Neural cell (in vitro differentiated cells): ENCODE data around the gene IL6R. TPM values are rescaled to one million over a fixed set of nuclear protein-coding genes. Genes with fewer than 3 reads are reported as not detected.

Experiments used
- H2AFZ ChIP-seq: fragments of 200-600, 300-800 bp; sonication (generic), shearing (Covaris generic); 2 replicates; pipeline ENCODE4 v1.6.0; 2014; ENCODE audit warnings: low read depth, mild to moderate bottlenecking, antibody characterized with exemption, low read length, moderate library complexity
- H3F3A ChIP-seq: fragments of 200-600 bp; shearing (Covaris generic); 2 replicates; pipeline ENCODE4 v1.6.1; 2016; ENCODE audit warnings: mild to moderate bottlenecking, moderate library complexity, mixed read lengths, antibody characterized with exemption, low read length; ENCODE audit not compliant: insufficient read depth, poor library complexity, severe bottlenecking
- H3K27ac ChIP-seq: fragments of 200-600, 300-800 bp; sonication (generic), shearing (Covaris generic); 2 replicates; pipeline ENCODE4 v1.5.1; 2014; ENCODE audit warnings: mild to moderate bottlenecking, low read length, moderate library complexity
- H3K27me3 ChIP-seq: fragments of 300-800, 200-600 bp; sonication (generic), shearing (Covaris generic); 2 replicates; pipeline ENCODE4 v1.6.0; 2014; ENCODE audit warnings: mild to moderate bottlenecking, low read depth, low read length, moderate library complexity; ENCODE audit not compliant: insufficient read depth
- H3K36me3 ChIP-seq: fragments of 300-800, 200-600 bp; sonication (generic), shearing (Covaris generic); 2 replicates; pipeline ENCODE4 v1.5.1; 2014; ENCODE audit warnings: mild to moderate bottlenecking, antibody characterized with exemption, low read length, moderate library complexity; ENCODE audit not compliant: insufficient read depth
- H3K4me2 ChIP-seq: fragments of 300-800, 200-600 bp; sonication (generic), shearing (Covaris generic); 2 replicates; pipeline ENCODE4 v1.6.0; 2014; ENCODE audit warnings: mild to moderate bottlenecking, low read length
- H3K4me3 ChIP-seq: fragments of 300-800, 200-600 bp; sonication (generic), shearing (Covaris generic); 2 replicates; pipeline ENCODE4 v1.5.1; 2014; ENCODE audit warnings: mild to moderate bottlenecking, low read length, moderate library complexity
- H3K79me2 ChIP-seq: fragments of 200-600 bp; shearing (Covaris generic); replicated peaks from 2 replicates; pipeline ENCODE4 v1.6.0; 2014; ENCODE audit warnings: mild to moderate bottlenecking, low read length, moderate library complexity; ENCODE audit not compliant: insufficient read depth
- H3K9ac ChIP-seq: fragments of 300-800, 200-600 bp; sonication (generic), shearing (Covaris generic); 2 replicates; pipeline ENCODE4 v1.6.1; 2016; ENCODE audit warnings: mild to moderate bottlenecking, low read length, mixed read lengths
- H3K9me2 ChIP-seq: fragments of 200-600 bp; shearing (Covaris generic); 2 replicates; pipeline ENCODE4 v1.6.1; 2016; ENCODE audit warnings: mild to moderate bottlenecking, low read length, mixed read lengths; ENCODE audit not compliant: insufficient read depth
- H3K9me3 ChIP-seq: fragments of 200-600, 300-800 bp; sonication (generic), shearing (Covaris generic); 2 replicates; pipeline ENCODE4 v1.6.1; 2016; ENCODE audit warnings: mild to moderate bottlenecking, mixed run types, low read length, moderate library complexity, mixed read lengths
- H4K20me1 ChIP-seq: fragments of 200-600 bp; shearing (Covaris generic); 2 replicates; pipeline ENCODE4 v1.6.1; 2016; ENCODE audit warnings: mild to moderate bottlenecking, mixed run types; ENCODE audit not compliant: insufficient read depth
- EP300 ChIP-seq: fragments of 450-650 bp; conservative IDR thresholded peaks from 2 replicates; pipeline ENCODE4 v1.6.1; 2014; ENCODE audit warnings: antibody characterized with exemption, mild to moderate bottlenecking, moderate library complexity; ENCODE audit not compliant: poor library complexity, severe bottlenecking
- EZH2 ChIP-seq: fragments of 200-600, 300-800 bp; shearing (Covaris generic), sonication (generic); IDR thresholded peaks from 2 replicates; pipeline ENCODE4 v1.6.1; 2014; ENCODE audit warnings: antibody characterized with exemption, low read length, borderline replicate concordance, mild to moderate bottlenecking; ENCODE audit not compliant: insufficient read depth, poor library complexity, severe bottlenecking
- MXI1 ChIP-seq: fragments of 450-650 bp; conservative IDR thresholded peaks from 2 replicates; pipeline ENCODE4 v1.6.1; 2014; ENCODE audit warnings: antibody characterized with exemption, mild to moderate bottlenecking; ENCODE audit not compliant: poor library complexity, severe bottlenecking
- POLR2AphosphoS5 ChIP-seq: IDR thresholded peaks from 2 replicates; pipeline ENCODE4 v1.6.1; 2012
- RAD21 ChIP-seq: fragments of 450-650 bp; conservative IDR thresholded peaks from 2 replicates; pipeline ENCODE4 v1.6.1; 2014; ENCODE audit warnings: antibody characterized with exemption, mild to moderate bottlenecking, moderate library complexity
- REST ChIP-seq: IDR thresholded peaks from 2 replicates; pipeline ENCODE4 v1.6.1; 2012; ENCODE audit warnings: borderline replicate concordance
- SMC3 ChIP-seq: fragments of 450-650 bp; conservative IDR thresholded peaks from 2 replicates; pipeline ENCODE4 v1.6.1; 2014; ENCODE audit warnings: antibody characterized with exemption, mild to moderate bottlenecking, moderate library complexity; ENCODE audit not compliant: poor library complexity
- TAF1 ChIP-seq: IDR thresholded peaks from 2 replicates; pipeline ENCODE4 v1.6.1; 2012; ENCODE audit warnings: low read depth
- polyA plus RNA-seq: library from polyadenylated mRNA; depleted of rRNA; stranded (reverse); fragments of >200 nt; gene quantifications from 2 replicates; pipeline ENCODE4 v1.2.3, GENCODE V29; 2014
- TF ChIP-seq, protein P1 (sequence below): fragments of 450-650 bp; IDR thresholded peaks from 2 replicates; pipeline ENCODE4 v1.5.1; 2014; ENCODE audit warnings: antibody characterized with exemption, mild to moderate bottlenecking, moderate library complexity; ENCODE audit not compliant: poor library complexity, severe bottlenecking

The IL6R gene
- polyA plus RNA-seq, 1 donor from 2014 or later, result not detected

- H3K79me2 ChIP-seq, result no peaks in the 10 kb centered on the region
- H3K9ac ChIP-seq, result no peak overlapping the region
- no peaks in the 10 kb centered on the region for H4K20me1 ChIP-seq
- no peaks in the 10 kb centered on the region for H3K9me3 ChIP-seq
- H3F3A ChIP-seq, result no peaks in the 10 kb centered on the region
- no peak overlapping the region for H3K27ac ChIP-seq
- no peak for TF ChIP-seq MXI1
- no peak overlapping the region for H2AFZ ChIP-seq
- H3K9me2 ChIP-seq, result no peaks in the 10 kb centered on the region
- no peaks in the 10 kb centered on the region for H3K36me3 ChIP-seq
- no peak overlapping the region for H3K4me3 ChIP-seq
- peaks cover 36% of the 10 kb centered on the region for H3K27me3 ChIP-seq
- H3K4me2 ChIP-seq, result no peak overlapping the region
Observed at GRCh38 chr1:154497026-154497806, 92.1 kb downstream of the IL6R start.

- Histone ChIP-seq H3K27ac (no peak overlapping the region), H3K4me2 (no peak overlapping the region), H4K20me1 (no peaks in the 10 kb centered on the region), H3K9me3 (peaks cover 7% of the 10 kb centered on the region), H3F3A (no peaks in the 10 kb centered on the region), H3K27me3 (peaks cover 58% of the 10 kb centered on the region), H3K9me2 (no peaks in the 10 kb centered on the region), H3K4me3 (no peak overlapping the region), H2AFZ (no peak overlapping the region), H3K79me2 (no peaks in the 10 kb centered on the region), H3K36me3 (no peaks in the 10 kb centered on the region), H3K9ac (no peak overlapping the region)
- no peak for TF ChIP-seq REST
- TF ChIP-seq RAD21, result no peak
- no peak for TF ChIP-seq MXI1
- no peak for TF ChIP-seq TAF1
Observed at GRCh38 chr1:154499446-154499845, 94.3 kb downstream of the IL6R start.

DNA sequence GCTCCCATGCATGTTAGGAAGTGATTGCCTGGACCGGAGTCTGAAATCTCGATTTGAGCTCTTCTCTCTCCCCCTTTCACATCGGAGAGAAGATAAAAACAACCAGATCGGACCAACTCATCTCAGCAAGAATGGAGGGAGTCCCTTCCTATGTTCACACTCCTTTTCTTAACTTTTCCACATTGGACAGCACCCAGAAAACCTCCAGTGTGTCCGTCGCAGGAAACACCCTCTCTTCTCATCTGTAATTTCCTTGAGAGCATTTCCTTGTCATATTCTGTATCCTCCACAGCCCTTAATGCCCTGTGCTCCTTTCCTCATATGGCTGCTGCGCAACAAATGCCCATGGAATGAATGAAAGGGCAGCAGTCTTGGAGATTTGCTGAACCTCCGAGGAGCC lies 95.4 kb downstream of the IL6R start:
- no peaks in the 10 kb centered on the region for H3K9me2 ChIP-seq
- no peak overlapping the region for H3K27ac ChIP-seq
- TF ChIP-seq RAD21 (no peak), REST (no peak), TAF1 (no peak), POLR2AphosphoS5 (no peak), MXI1 (no peak), SMC3 (no peak), EZH2 (no peak), EP300 (no peak)
- TF ChIP-seq, protein P1, sequence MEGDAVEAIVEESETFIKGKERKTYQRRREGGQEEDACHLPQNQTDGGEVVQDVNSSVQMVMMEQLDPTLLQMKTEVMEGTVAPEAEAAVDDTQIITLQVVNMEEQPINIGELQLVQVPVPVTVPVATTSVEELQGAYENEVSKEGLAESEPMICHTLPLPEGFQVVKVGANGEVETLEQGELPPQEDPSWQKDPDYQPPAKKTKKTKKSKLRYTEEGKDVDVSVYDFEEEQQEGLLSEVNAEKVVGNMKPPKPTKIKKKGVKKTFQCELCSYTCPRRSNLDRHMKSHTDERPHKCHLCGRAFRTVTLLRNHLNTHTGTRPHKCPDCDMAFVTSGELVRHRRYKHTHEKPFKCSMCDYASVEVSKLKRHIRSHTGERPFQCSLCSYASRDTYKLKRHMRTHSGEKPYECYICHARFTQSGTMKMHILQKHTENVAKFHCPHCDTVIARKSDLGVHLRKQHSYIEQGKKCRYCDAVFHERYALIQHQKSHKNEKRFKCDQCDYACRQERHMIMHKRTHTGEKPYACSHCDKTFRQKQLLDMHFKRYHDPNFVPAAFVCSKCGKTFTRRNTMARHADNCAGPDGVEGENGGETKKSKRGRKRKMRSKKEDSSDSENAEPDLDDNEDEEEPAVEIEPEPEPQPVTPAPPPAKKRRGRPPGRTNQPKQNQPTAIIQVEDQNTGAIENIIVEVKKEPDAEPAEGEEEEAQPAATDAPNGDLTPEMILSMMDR, result no peak
- H3F3A ChIP-seq, result no peaks in the 10 kb centered on the region
- no peaks in the 10 kb centered on the region for H3K36me3 ChIP-seq
- H3K4me2 ChIP-seq, result no peak overlapping the region
- H3K9ac ChIP-seq, result no peak overlapping the region
- no peak overlapping the region for H3K4me3 ChIP-seq
- no peaks in the 10 kb centered on the region for H3K79me2 ChIP-seq
- H2AFZ ChIP-seq, result no peak overlapping the region
- no peaks in the 10 kb centered on the region for H4K20me1 ChIP-seq
- peaks cover 7% of the 10 kb centered on the region for H3K9me3 ChIP-seq
- H3K27me3 ChIP-seq, result peaks cover 68% of the 10 kb centered on the region
